ENCODE measurements around the gene EPHA5.
A peak's percentile ranks its signal among the peaks of the same experiment; 100 is the strongest.

Gene EPHA5

DNA sequence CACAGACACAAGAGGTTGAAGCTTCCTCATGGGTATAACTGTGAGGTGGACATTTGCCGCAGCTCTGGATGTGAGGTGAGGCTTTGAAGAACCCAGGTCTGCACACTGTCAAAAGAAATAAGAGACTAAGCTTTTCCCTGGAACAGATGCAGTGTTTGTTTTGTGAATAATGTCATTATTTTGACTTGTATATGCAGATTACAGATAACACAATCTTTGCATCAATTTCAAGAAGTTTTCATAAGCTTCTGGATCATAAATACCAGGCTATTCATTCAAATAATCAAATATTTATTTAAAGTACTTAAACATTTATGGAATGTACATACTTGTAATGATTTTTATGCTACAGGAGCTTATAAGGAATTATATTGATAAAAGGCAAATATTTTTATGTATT lies 174.8 kb downstream of the EPHA5 start:
- no peak for DNase-seq (ENCODE audit: low read depth)

DNA sequence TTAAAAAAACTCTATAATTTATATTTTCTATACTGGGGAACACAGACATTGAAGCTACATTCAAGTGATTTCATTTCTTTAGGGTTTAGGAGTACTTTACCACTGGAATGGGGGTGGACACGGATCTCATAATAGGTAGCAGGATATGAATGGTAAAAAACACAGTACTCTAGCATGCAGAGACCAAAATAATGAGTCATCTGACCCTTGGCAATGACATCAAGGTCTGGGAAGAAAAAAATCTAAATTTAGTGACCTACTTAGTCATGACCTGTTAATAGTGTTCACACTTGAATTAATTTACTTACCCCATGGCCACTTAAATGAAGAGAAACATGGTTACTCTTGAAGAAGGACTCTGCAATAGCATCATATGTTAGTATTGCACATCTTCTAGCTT lies 187.9 kb downstream of the EPHA5 start:
- peak; percentile 13 for DNase-seq (ENCODE audit: low read depth)

DNA sequence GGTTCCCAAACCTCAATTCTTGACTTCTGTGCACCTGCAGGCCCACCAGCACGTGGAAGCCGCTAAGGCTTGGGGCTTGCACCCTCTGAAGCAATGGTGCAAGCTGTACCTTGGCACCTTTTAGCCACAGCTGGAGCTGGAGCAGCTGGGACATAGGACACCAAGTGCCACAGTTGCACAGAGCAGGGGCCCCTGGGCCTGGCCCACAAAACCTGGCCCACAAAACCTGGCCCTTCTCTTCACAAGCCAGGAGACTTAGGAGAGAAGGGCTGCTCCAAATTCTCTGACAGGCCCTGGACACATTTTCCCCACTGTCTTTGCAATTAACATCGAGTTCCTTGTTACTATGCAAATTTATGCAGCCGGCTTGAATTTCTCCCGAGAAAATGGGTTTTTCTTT lies 197.8 kb downstream of the EPHA5 start:
- no peak for DNase-seq (ENCODE audit: low read depth)

DNA sequence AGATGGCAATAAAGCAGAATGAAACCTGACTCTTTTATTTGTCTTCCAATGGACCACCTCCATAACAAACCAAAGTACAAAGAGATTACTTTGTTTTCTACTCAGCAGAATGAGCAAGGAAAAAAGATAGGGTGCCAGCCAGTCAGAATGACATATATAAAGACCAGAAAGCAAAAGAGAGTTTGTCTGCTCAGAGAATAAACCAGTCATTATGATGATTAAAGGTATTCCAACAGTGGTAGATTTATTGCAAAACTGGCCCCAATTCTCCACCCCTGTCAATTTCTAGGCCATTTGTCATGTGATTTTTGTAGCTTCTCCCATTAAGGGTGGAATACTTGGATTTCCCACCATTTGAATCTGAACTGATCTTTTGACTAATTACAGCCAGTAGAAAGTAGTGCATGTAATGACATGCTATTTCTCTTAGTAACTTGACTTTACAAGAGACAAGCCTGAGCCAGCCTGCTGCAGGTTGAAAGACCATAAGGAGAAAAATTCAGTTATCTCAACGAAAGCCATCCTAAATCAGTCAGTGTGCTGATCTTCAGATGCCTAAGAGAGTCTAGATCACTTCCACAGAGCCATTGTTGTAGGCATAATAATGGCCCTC lies 203.1 kb downstream of the EPHA5 start:
- DNase-seq (ENCODE audit: low read depth): no peak

DNA sequence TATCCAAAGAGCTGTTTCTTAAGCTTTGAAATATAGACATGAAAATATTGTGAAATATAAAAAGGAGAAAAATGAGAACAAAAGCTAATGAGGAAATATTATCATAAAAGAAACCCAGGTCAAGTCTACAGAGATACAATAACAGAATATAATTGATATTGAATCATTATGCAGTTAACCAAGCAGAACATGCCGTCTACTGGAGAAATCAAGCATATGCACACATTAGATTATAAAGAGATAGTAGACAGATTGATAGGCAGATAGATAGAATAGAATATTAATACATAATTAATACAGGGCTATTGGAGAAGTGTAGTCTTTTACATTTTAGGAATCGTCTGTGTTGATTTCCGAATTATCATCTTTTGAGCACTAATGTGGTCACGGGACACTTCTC lies 208.5 kb downstream of the EPHA5 start:
- no peak for DNase-seq (ENCODE audit: low read depth)

DNA sequence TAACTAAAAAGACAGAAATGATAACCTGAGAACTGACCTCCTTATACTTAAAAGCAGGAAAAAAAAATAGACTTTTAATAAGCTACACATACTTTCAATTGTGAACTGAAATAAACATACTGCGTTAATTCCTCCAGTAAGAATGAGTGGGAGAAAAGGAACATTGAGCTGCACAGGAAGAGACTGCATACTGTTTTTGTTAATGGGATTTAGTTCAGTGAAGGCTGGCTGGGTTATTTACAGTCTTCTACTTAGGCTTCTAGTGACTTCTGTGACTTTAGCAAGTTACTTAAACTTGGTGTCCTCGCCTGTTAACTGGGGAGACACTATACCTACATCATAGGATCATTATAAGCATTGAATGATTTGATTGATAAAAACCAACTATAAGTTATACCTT lies 213.3 kb downstream of the EPHA5 start:
- no peak for DNase-seq (ENCODE audit: low read depth)

DNA sequence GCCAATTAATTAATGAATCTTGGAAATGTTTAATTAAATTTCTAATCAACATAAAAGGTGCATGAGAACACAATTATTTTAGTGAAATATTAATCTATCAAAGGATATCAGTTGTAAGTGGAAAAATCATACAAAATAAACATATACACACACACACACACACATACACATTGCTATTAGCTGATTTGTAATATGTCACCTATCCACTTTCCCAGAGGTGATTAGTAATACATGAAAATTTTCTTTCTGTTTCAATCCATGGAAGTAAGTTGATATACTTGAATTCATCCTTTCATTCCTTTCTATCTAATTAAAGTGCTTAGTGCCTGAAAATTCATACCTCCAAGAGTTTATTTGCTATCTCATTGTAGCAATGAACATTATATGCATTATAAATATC lies 213.7 kb downstream of the EPHA5 start:
- no peak for DNase-seq (ENCODE audit: low read depth)

DNA sequence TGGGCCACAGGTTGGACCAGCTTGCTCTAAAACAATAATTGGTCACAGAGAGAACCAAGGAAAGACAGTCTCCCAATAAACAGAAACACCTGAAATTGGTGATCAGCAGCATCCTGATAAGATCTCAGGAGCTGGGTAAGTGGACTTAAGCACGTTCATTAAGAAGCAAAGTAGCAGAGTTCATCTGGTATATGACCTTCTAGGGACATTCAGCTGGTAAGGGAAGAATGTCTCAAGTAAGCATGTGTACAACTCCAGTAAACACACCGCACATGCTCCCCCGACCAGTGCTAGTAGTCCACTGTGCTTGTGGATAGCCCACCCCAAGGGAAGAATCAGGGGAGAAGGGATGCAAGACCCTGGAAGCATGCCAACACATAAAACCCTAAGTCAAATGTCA lies 216.9 kb downstream of the EPHA5 start:
- no peak for DNase-seq (ENCODE audit: low read depth)

DNA sequence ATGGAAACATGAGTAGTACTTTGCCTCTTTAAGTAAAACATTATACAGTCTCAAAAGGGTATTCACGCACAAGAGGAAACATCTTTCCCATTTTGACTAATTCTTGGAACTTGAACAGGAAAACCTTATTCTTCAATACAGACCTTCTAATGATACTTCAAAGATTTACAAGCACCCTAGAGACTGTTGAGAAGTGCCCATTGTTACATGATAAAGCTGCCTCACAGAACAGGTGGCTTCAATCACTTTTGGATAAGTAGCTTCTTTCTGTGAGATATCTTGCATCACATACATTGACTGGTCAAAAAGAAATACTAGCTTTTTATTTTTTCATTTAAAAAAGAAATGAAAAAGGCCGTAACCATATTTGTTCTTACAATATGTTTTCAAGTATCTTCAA lies 219.4 kb downstream of the EPHA5 start:
- DNase-seq (ENCODE audit: low read depth): no peak

DNA sequence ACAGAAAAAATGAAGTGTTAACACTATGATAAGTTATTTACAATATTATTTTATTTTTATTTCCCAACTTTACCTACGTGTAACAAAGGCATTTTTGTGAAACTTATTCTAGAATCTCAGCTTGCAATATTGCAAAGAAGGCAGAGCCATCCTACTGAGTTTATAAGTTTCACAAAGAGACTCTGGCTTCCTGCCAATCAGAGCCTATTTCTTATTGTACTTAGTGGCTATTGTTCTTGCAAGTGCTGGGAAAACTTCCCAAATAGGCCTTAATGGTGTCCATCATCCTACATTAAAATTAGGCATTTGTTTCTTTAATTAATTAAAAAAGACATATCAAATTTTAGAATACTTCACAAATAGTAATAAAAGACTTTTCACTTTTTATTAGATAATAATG lies 233.2 kb downstream of the EPHA5 start:
- DNase-seq (ENCODE audit: low read depth): no peak

DNA sequence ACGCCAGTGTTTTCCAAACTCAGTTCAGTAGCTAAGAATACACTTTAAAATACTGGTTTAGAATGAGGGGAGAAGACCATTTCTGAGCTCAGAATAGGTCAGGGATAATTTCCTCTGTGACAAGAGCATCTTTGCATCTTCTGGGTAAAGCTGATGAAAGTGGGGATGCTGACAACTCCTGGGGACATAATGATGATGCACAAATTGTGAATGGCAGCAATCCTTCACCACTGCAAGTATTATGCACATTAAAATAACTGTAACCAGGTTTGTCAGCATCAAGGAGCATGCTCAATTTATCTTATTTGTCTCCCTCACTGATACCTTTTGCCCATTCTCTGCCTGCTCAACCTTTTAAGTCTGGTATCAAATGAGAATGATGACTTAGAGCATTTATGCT lies 248.2 kb downstream of the EPHA5 start:
- DNase-seq (ENCODE audit: low read depth): no peak

DNA sequence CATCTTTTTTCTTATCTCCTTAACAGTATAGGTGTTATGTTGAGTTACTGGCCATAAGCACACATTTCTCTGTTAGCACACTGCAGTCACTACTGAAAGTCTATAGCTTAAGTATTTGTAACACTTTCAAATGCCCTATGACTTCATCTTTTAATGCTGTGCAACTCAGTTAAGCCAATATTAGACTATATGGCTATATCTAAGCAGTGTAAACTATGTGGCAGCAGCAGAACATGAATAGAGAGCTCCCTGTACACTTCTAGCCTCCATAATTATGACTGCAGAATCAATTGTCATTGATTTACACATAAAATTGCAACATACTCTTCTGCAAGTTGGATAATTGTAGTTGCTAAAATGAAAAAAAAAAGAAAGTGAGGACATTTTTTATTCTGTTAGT lies 250.3 kb downstream of the EPHA5 start:
- no peak for DNase-seq (ENCODE audit: low read depth)

DNA sequence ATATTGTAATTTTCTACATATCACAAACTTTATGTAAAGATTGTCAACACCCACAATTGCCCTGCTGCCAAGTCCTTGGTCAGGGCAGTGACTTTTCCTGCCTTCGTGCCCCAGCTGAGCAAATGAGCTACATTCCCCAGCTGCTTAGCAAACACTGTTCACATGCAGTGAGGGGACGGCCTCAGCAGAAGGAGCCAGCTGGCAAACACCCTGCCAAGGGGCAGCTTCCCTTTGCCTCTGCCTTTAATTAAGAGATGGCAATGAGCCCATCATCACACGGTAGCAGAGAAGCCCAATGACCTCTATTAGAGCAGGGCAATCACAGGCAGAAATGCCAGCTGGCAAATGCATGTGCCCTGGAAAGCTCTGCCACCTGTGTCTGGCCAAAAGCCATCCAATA lies 253.4 kb downstream of the EPHA5 start:
- no peak for DNase-seq (ENCODE audit: low read depth)

DNA sequence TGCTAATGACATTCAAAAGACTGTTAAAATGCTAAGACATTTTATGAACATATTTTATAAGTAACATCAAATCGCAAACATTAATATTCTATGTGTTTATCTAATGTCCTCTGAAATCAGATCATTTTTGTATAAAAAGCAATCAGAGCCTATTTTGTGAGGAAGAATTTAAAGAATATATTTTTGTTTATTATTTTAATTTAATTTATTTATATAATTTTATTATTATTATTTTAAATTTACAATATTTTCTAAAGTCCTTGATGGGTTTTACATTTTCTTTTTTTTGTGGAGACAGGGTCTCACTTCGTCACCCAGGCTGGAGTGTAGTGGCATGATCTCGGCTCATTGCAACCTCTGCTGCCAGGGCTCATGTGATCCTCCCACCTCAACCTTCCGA lies 262.8 kb downstream of the EPHA5 start:
- DNase-seq (ENCODE audit: low read depth): no peak

DNA sequence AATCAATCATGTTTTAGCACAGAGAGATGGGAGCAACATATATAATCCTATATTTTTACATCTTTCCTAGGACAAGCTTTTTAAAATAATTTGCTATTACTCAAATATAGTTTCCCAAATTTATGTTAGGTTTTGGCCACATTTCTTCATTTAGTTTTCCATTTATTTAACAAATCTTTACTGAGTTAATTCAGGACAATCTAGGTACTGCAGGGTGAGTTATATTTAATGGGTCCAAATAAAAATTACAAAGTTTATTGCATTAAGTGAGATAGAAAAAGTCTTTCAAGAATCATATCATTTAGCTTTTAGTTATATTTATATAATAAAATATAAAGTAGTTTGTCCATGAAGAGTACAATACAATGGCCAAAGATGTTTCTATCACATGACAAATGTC lies 269.2 kb downstream of the EPHA5 start:
- no peak for DNase-seq (ENCODE audit: low read depth)

DNA sequence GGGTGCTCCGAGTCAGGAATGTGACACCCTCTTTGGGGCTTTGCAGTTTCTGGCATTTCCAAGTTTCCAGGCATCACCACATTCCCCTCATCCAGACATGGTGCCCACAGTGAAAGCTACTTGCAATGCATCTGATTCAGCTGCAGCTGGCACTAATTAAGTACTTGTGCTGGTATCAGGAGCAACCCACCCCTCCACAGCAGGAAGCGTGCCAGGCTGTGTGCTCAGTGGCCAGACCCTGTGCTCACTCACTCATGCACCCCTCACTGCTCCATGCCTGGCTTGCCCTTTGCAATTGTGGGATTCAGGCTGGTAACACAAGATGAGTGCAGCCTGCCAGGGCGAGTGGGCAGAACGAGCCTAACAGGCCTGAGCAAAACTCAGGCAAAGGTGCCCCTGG lies 271.2 kb downstream of the EPHA5 start:
- no peak for DNase-seq (ENCODE audit: low read depth)

DNA sequence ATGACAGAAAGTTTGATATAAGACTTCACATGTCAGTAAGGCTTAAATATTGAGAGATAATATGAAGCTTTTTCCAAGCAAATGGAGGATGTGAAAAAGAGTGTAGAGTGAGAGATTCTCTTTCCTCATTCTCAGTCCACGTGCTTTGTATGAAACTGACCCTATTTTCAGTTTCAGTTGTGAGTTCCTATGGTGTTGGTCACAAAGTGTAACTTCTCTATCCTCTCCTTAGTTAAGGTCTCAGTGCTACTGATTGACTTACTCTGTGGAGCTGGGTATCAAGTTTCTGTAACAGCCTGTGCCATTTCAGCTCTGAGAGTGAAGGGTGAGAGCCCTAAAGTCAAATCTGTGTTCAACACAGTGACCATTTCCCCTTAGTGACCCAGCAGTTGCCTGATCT lies 277.2 kb downstream of the EPHA5 start:
- DNase-seq (ENCODE audit: low read depth): no peak

DNA sequence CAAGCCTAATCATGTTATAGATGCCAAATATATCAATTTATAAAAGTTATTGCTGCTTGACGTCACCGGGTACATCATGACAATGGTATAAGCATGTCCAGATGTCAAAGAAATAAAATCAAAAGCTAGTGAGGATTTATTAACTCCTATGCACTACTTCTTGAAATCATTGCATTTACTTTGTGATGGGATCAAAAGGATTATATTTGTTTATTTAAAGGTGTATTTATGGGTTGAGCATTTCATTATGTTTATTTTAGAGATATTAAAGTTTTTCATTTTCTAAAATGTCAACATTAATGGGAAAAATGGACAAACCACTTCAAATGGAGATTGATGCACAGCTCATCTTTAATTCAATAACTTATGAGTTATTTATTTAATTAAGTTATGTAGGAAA lies 277.8 kb downstream of the EPHA5 start:
- DNase-seq (ENCODE audit: low read depth): no peak

DNA sequence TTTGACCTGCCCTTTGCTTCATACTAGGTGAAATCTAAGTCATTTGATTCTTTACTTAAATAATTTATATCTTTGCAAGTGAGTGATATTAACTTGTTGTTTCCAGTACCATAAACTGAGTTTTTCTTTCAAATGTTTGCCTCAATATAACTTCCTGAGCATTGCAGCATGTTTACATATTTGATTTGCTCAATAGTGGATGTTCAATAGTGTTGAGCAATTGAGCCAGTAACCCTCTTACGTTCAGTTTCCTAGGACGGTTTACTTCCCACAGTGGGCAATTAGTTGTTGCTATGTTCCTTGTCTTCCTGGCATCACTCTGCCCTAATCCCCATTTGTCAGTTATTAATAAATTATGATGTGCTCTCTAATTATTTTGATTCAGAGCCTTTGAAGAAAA lies 278.5 kb downstream of the EPHA5 start:
- no peak for DNase-seq (ENCODE audit: low read depth)

DNA sequence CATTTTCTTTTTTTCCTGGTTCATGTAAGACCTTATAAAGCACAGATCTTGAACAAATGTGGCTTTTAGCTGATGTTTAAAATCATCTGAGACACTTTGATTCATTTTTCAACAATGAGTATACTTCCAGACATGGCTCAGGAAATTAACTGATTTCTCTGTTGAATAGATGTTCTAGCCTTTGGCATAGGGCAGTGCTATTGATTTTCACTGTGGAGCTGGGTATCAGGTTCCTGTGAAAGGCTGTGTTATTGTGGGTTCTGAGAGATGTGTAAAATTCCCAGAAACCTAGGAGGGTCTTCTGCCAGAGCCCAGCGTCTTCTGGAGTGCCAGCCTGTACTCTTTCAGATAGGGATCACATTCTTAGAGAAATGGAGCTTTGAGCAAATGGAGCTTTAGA lies 278.9 kb downstream of the EPHA5 start:
- no peak for DNase-seq (ENCODE audit: low read depth)

DNA sequence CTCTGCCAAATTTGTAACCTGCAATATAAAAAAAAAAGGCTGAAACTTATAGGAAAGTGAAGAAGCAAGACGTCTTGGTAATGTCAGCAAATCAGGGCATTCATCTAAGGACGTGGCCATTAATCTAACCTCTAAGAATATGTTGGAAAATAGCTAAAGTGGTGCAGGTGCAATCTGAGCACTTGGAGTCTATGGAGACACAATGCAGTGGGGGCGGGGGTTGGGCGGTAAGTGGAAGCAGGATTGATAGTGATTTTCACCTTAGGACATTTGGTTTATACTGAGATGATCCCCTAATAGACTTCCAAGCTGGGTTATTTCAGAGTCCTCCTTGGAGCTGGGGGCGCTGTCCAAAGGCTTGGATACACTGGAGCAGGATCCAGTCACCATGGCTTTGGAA lies 283.4 kb downstream of the EPHA5 start:
- DNase-seq (ENCODE audit: low read depth): no peak

DNA sequence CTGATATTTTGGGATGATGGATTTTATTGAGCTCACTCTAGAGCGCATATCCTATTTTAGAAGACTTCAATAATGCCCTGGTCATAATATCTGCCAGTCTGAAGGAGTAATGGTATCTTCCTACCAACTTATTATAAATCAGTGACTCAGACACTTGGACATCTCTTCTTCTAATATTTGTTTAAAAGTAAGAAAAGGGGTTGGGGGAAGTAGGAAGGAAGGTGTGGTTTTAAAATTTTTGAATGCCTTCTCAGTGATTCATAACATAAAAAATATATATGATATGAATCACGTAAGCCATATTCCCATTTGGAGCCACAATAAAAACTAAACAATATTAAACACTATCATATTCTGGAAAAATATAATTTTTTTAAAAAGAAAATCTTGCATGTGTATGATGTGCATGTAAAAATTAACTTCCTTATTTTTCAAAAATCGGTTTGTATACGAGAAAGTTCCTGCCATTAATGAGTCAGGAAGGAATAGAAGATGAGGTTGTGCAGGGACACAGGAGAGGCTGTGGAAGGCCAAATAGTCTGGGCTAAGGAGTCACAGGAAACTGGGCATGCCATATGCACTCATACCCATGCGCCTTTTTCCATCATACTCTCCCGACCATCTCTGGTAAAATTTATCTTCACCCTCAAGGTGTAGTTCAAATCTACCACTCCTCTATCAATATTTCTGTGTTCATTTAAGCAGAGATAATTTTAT lies 286.5 kb downstream of the EPHA5 start:
- peak; percentile 8 for DNase-seq (ENCODE audit: low read depth)

DNA sequence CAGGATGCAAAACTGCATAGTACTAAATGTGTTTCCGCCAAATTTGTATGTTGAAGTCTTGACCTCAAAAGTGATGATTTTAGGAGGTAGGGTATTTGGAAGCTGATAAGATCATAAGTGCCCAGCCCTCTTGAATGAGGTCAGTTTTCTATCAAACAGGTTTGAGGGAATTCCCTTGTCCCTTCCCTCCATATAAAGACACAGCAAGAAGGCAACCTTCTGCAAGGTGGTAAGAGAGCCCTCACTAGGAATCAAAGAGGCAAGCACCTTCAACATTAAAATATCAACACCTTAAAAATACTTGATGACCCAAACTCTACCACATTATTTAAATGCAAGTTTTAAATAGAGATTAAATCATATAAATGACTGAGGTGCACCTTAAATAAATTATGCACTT lies 288.6 kb downstream of the EPHA5 start:
- no peak for DNase-seq (ENCODE audit: low read depth)

DNA sequence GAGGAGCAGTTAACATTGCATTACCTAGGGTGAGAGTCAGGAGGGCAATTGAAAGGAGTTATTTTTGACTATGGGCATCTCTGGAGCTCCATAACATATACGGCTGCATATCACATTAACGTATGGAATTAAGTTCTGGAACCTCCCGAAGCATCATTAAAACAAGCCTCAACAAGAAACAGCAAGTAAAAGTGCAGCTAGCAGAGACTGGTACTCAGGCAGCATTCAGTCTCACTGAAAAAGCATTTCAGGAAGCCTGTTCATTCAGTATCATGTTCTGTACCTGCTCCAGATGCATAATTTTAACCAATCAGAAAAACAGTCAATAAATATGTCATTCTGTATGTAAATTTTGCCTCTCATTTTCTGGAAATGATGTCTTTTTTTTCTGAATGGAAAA lies 299.6 kb downstream of the EPHA5 start:
- no peak for DNase-seq (ENCODE audit: low read depth)
